K562 (cell line): ENCODE data around the gene ZNF598. TPM values are rescaled to one million over a fixed set of nuclear protein-coding genes. Genes with fewer than 3 reads are reported as not detected.

Experiments
- CXXC5 ChIP-seq: fragments of 250-450 bp; sonication (Bioruptor Pico); IDR thresholded peaks from 2 replicates; pipeline ENCODE4 v1.8.0; 2022; ENCODE audit warnings: inconsistent platforms, mild to moderate bottlenecking, moderate library complexity
- GABPB1 ChIP-seq: sonication (generic); formaldehyde crosslinking; IDR thresholded peaks from 2 replicates; pipeline ENCODE4 v1.8.0; 2022; ENCODE audit warnings: mild to moderate bottlenecking, missing genetic modification reagents
- HMGN3 ChIP-seq: IDR thresholded peaks from 2 replicates; pipeline ENCODE4 v1.6.1; 2011; ENCODE audit warnings: borderline replicate concordance, low read depth, mild to moderate bottlenecking, mixed read lengths, low read length; ENCODE audit not compliant: insufficient read length; ENCODE audit errors: extremely low read depth
- NONO ChIP-seq, 2 experiments: fragments of 200-400 bp in 1 of 2; fragments of 450-650 bp in 1 of 2; formaldehyde crosslinking in 1 of 2; IDR thresholded peaks; 2 replicates each; pipeline ENCODE4 v1.6.1; 2017; ENCODE audit warnings: low read depth in 2 of 2, mild to moderate bottlenecking in 2 of 2, moderate library complexity in 2 of 2, low read length in 1 of 2
- ZNF263 ChIP-seq: sonication (generic); formaldehyde crosslinking; IDR thresholded peaks from 2 replicates; pipeline ENCODE4 v1.8.0; 2022; ENCODE audit warnings: mild to moderate bottlenecking, missing genetic modification reagents, borderline replicate concordance
- ZNF347 ChIP-seq: fragments of 450-650 bp; formaldehyde crosslinking; IDR thresholded peaks from 2 replicates; pipeline ENCODE4 v1.4.0; 2020; ENCODE audit warnings: low read depth, mild to moderate bottlenecking, moderate library complexity
- polyA plus RNA-seq, 8 experiments: library from polyadenylated mRNA; depleted of rRNA in 4 of 8; stranded (reverse) in 5 of 8; unstranded in 3 of 8; fragments of >200 nt; fragmentation: Nextera tagmentation in 2 of 8; fragmentation: Illumina TruSeq in 1 of 8; extraction: Ambion mirVana in 2 of 8; extraction: Trizol in 1 of 8; gene quantifications; 2 replicates each; pipeline versions ENCODE4 v1.2.1 to v1.2.3, GENCODE V29; 2011 to 2014; ENCODE audit warnings: inconsistent platforms in 1 of 8, missing spikeins in 1 of 8
- total RNA-seq, 7 experiments: library from RNA; depleted of rRNA in 6 of 7; stranded (reverse); fragments of >200 nt in 6 of 7; fragmentation: Illumina TruSeq in 2 of 7; extraction: Trizol in 2 of 7; gene quantifications; 2 replicates each; pipeline versions ENCODE4 v1.2.1 to v1.2.3, GENCODE V29; 2011 to 2021; ENCODE audit warnings: low replicate concordance in 1 of 7
- TF ChIP-seq, protein P1 (sequence below), 2 experiments: IDR thresholded peaks; 2 replicates each; pipeline ENCODE4 v1.6.1; 2012; ENCODE audit warnings: improper control_type of control experiment in 2 of 2, low read depth in 2 of 2, low read length in 2 of 2, borderline replicate concordance in 1 of 2
- TF ChIP-seq, protein P2 (sequence below), 2 experiments: IDR thresholded peaks; 2 replicates each; pipeline ENCODE4 v1.6.1; 2011; ENCODE audit warnings: borderline replicate concordance in 1 of 2, control low read depth in 1 of 2, low read depth in 1 of 2, low read length in 1 of 2, mild to moderate bottlenecking in 1 of 2, mixed read lengths in 1 of 2, moderate library complexity in 1 of 2; ENCODE audit not compliant: insufficient read depth in 1 of 2, insufficient read length in 1 of 2, poor library complexity in 1 of 2, severe bottlenecking in 1 of 2; ENCODE audit errors: extremely low read depth in 1 of 2

Gene ZNF598
- total and polyA plus RNA-seq, 9 of the 15 experiments (the other 6 are each of a cell fraction or from before 2014, with no cell fraction given), result 0.11 to 115 (median 29.6) TPM

DNA sequence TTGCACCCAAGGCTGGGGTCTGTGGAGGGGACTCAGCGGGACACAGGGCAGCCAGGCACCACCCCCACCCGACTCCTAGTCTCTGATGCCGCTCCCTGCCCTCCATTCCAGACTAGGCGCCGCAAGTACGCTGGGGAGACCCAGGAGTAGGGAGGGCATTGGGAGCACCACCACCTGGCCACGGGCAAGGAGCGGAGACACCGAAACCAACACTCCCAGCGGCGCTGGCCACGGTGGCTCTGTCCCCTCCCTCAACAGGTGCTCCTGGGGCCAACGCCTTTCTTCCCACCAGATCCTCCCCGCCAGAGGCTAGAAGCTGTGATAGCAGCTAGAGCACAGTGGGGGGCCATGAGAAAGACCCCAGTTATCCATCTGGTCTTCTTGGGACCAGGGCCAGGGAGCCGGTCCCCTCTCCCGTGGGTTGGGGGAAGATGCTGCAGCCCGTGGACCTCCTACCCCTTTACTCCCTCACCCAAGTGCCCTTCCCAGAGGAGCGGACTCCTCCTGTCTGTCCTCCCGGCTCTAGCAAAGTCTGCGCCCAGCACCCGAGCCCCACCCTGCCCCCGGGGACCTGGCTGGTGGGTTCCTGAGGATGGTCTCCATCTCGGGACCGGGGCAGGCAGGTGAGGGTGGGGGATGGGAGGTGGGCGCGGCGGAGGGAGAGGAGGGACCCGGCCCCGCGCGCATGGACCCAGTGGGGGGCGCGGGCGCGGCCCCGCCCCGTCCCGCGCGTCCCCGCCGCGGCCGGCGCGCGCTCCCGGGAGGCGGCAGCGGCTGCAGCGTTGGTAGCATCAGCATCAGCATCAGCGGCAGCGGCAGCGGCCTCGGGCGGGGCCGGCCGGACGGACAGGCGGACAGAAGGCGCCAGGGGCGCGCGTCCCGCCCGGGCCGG, 20.2 kb downstream of the ZNF598 start, which contains the start of gene SYNGR3 (continued):
- TF ChIP-seq, protein P1, sequence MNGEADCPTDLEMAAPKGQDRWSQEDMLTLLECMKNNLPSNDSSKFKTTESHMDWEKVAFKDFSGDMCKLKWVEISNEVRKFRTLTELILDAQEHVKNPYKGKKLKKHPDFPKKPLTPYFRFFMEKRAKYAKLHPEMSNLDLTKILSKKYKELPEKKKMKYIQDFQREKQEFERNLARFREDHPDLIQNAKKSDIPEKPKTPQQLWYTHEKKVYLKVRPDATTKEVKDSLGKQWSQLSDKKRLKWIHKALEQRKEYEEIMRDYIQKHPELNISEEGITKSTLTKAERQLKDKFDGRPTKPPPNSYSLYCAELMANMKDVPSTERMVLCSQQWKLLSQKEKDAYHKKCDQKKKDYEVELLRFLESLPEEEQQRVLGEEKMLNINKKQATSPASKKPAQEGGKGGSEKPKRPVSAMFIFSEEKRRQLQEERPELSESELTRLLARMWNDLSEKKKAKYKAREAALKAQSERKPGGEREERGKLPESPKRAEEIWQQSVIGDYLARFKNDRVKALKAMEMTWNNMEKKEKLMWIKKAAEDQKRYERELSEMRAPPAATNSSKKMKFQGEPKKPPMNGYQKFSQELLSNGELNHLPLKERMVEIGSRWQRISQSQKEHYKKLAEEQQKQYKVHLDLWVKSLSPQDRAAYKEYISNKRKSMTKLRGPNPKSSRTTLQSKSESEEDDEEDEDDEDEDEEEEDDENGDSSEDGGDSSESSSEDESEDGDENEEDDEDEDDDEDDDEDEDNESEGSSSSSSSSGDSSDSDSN (IDR thresholded peaks at IDR 0.05; ENCODE audit: borderline replicate concordance in 1 of 2, low read depth in 2 of 2, low read length in 2 of 2), result 0 out of 4 replicates have a peak, but pooled peaks of 1 of the 2 experiments have one; percentile 40
- TF ChIP-seq, protein P2, sequence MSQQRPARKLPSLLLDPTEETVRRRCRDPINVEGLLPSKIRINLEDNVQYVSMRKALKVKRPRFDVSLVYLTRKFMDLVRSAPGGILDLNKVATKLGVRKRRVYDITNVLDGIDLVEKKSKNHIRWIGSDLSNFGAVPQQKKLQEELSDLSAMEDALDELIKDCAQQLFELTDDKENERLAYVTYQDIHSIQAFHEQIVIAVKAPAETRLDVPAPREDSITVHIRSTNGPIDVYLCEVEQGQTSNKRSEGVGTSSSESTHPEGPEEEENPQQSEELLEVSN (IDR thresholded peaks at IDR 0.05; ENCODE audit: borderline replicate concordance in 1 of 2, extremely low read depth in 1 of 2, insufficient read depth in 1 of 2, insufficient read length in 1 of 2, low read depth in 1 of 2, low read length in 1 of 2, poor library complexity in 1 of 2, severe bottlenecking in 1 of 2), result peak in 1 of 2 experiments; percentile 58
- TF ChIP-seq NONO (IDR thresholded peaks at IDR 0.05; ENCODE audit: low read depth in 2 of 2, low read length in 1 of 2) (0 out of 4 replicates have a peak, but pooled peaks of 1 of the 2 experiments have one; percentile 26), ZNF263 (CRISPR knock-in tag) (peak; percentile 41; the same call in 1 of the 2 replicates), GABPB1 (CRISPR knock-in tag) (0 out of 2 replicates have a peak, but pooled peaks have one; percentile 22), HMGN3 (peak; percentile 59), ZNF347 (CRISPR knock-in tag) (no peak), CXXC5 (peak; percentile 56; the same call in 1 of the 2 replicates)
